Loucy (cell line): ENCODE data around the gene ACCS.

ENCODE experiments used
- H2AFZ ChIP-seq: fragments of 200-600 bp; sonication (generic); 2 replicates; pipeline ENCODE4 v1.6.0; 2016; ENCODE audit warnings: antibody characterized with exemption, mild to moderate bottlenecking, low read length, moderate library complexity
- H3F3A ChIP-seq: fragments of 200-600 bp; 2 replicates; pipeline ENCODE4 v1.6.0; 2016; ENCODE audit warnings: antibody characterized with exemption, low read depth, mild to moderate bottlenecking
- H3K27me3 ChIP-seq: fragments of 200-600 bp; sonication (generic); 2 replicates; pipeline ENCODE4 v1.6.1; 2014; ENCODE audit warnings: low read length, mild to moderate bottlenecking; ENCODE audit not compliant: insufficient read depth, poor library complexity, severe bottlenecking
- H3K36me3 ChIP-seq: fragments of 200-600 bp; sonication (generic); 2 replicates; pipeline ENCODE4 v1.6.1; 2016; ENCODE audit warnings: low read length; ENCODE audit not compliant: insufficient read depth
- H3K4me1 ChIP-seq: fragments of 200-600 bp; sonication (generic); 2 replicates; pipeline ENCODE4 v1.5.1; 2014; ENCODE audit warnings: low read length, mild to moderate bottlenecking; ENCODE audit not compliant: insufficient read depth, poor library complexity, severe bottlenecking
- H3K4me2 ChIP-seq: fragments of 200-600 bp; sonication (generic); 2 replicates; pipeline ENCODE4 v1.6.0; 2014; ENCODE audit warnings: antibody characterized with exemption, low read length, low read depth, mild to moderate bottlenecking; ENCODE audit not compliant: poor library complexity, severe bottlenecking
- H3K4me3 ChIP-seq: fragments of 200-600 bp; sonication (generic); 2 replicates; pipeline ENCODE4 v1.5.1; 2014; ENCODE audit warnings: low read length, mild to moderate bottlenecking, mixed read lengths; ENCODE audit not compliant: poor library complexity, severe bottlenecking
- H3K79me2 ChIP-seq: fragments of 200-600 bp; sonication (generic); 2 replicates; pipeline ENCODE4 v1.6.1; 2014; ENCODE audit warnings: low read length; ENCODE audit not compliant: insufficient read depth
- H3K9ac ChIP-seq: fragments of 200-600 bp; sonication (generic); 2 replicates; pipeline ENCODE4 v1.6.0; 2014; ENCODE audit warnings: mild to moderate bottlenecking, low read depth, low read length, moderate library complexity; ENCODE audit not compliant: poor library complexity, severe bottlenecking
- H3K9me2 ChIP-seq: fragments of 200-600 bp; sonication (generic); replicated peaks from 2 replicates; pipeline ENCODE4 v1.6.1; 2016; ENCODE audit warnings: low read depth, low read length, mixed read lengths
- H3K9me3 ChIP-seq: fragments of 200-600 bp; sonication (generic); 2 replicates; pipeline ENCODE4 v1.6.1; 2014; ENCODE audit warnings: mild to moderate bottlenecking, antibody characterized with exemption, low read length, low read depth; ENCODE audit not compliant: insufficient read depth
- H4K20me1 ChIP-seq: fragments of 200-600 bp; sonication (generic); 2 replicates; pipeline ENCODE4 v1.6.0; 2014; ENCODE audit warnings: antibody characterized with exemption, low read length, mild to moderate bottlenecking; ENCODE audit not compliant: insufficient read depth, poor library complexity, severe bottlenecking
- CTCF ChIP-seq: fragments of 200-600 bp; sonication (generic); conservative IDR thresholded peaks from 2 replicates; pipeline ENCODE4 v1.5.1; 2014; ENCODE audit warnings: mild to moderate bottlenecking, antibody characterized with exemption, low read length
- EZH2phosphoT487 ChIP-seq: fragments of 200-600 bp; IDR thresholded peaks from 2 replicates; pipeline ENCODE4 v1.6.1; 2018; ENCODE audit warnings: antibody characterized with exemption, mild to moderate bottlenecking, moderate library complexity, borderline replicate concordance

The ACCS gene

GRCh38 chr11:44024977-44025376 lies 41.1 kb upstream of the ACCS start:
- Histone ChIP-seq H3K4me1 (peaks cover 6% of the 10 kb centered on the region), H3K4me3 (no peak overlapping the region), H3K36me3 (no peaks in the 10 kb centered on the region), H3K27me3 (no peaks in the 10 kb centered on the region), H3K9me2 (no peaks in the 10 kb centered on the region), H3K9me3 (peaks cover 9% of the 10 kb centered on the region), H3K9ac (no peak overlapping the region), H2AFZ (no peak overlapping the region), H3K4me2 (no peak overlapping the region), H3F3A (no peaks in the 10 kb centered on the region), H4K20me1 (no peaks in the 10 kb centered on the region), H3K79me2 (no peaks in the 10 kb centered on the region)
- TF ChIP-seq EZH2phosphoT487: no peak
- TF ChIP-seq CTCF: no peak

- H3K9ac ChIP-seq: no peak overlapping the region
- TF ChIP-seq EZH2phosphoT487: no peak
- TF ChIP-seq CTCF: no peak
- H3K36me3 ChIP-seq: no peaks in the 10 kb centered on the region
These were observed 40.3 kb upstream of the ACCS start for GRCh38 chr11:44025727-44026126.

GRCh38 chr11:44028401-44028800 lies 37.7 kb upstream of the ACCS start:
- Histone ChIP-seq H3K4me2 (no peak overlapping the region), H4K20me1 (no peaks in the 10 kb centered on the region), H3K4me1 (peaks cover 6% of the 10 kb centered on the region), H3K9ac (no peak overlapping the region), H3K27me3 (no peaks in the 10 kb centered on the region), H3K9me3 (peaks cover 5% of the 10 kb centered on the region; the same call in 1 of the 2 replicates), H2AFZ (no peak overlapping the region), H3K36me3 (no peaks in the 10 kb centered on the region), H3K9me2 (no peaks in the 10 kb centered on the region), H3K4me3 (no peak overlapping the region), H3K79me2 (no peaks in the 10 kb centered on the region), H3F3A (no peaks in the 10 kb centered on the region)
- no peak for TF ChIP-seq CTCF
- no peak for TF ChIP-seq EZH2phosphoT487

More at GRCh38 chr11:44025727-44026126, 40.3 kb upstream of the ACCS start:
- peaks cover 6% of the 10 kb centered on the region for H3K4me1 ChIP-seq
- H4K20me1 ChIP-seq: no peaks in the 10 kb centered on the region
- no peak overlapping the region for H2AFZ ChIP-seq
- H3K79me2 ChIP-seq: no peaks in the 10 kb centered on the region
- no peaks in the 10 kb centered on the region for H3F3A ChIP-seq
- no peaks in the 10 kb centered on the region for H3K27me3 ChIP-seq
- no peak overlapping the region for H3K4me3 ChIP-seq
- no peak overlapping the region for H3K4me2 ChIP-seq
- H3K9me3 ChIP-seq: peaks cover 9% of the 10 kb centered on the region
- H3K9me2 ChIP-seq: no peaks in the 10 kb centered on the region
